Upper lobe of left lung (tissue), 4 donors: ENCODE data around the gene AGAP1.

ENCODE experiments used
- EP300 ChIP-seq, 4 donors: sonication (generic); formaldehyde crosslinking; IDR thresholded peaks; one replicate each; pipeline ENCODE4 v1.5.1; 2017; ENCODE audit warnings: antibody characterized with exemption in 4 of 4, control low read depth in 2 of 4
- POLR2A ChIP-seq, 4 donors: fragments of 450-650 bp; IDR thresholded peaks; one replicate each; pipeline ENCODE4 v1.5.1; 2016 to 2017; ENCODE audit warnings: antibody characterized with exemption in 4 of 4, mild to moderate bottlenecking in 2 of 4
- POLR2AphosphoS5 ChIP-seq, 2 donors: sonication (generic); formaldehyde crosslinking; IDR thresholded peaks; one replicate each; pipeline ENCODE4 v1.5.1; 2017; ENCODE audit warnings: antibody characterized with exemption in 2 of 2
- TF ChIP-seq, protein P1 (sequence below), 6 experiments: fragments of 450-650 bp in 4 of 6; fragments of 200-600 bp in 2 of 6; sonication (generic) in 2 of 6; IDR thresholded peaks; one replicate each; pipeline ENCODE4 v1.5.1; 2016 to 2019; ENCODE audit warnings: antibody characterized with exemption in 6 of 6

DNA sequence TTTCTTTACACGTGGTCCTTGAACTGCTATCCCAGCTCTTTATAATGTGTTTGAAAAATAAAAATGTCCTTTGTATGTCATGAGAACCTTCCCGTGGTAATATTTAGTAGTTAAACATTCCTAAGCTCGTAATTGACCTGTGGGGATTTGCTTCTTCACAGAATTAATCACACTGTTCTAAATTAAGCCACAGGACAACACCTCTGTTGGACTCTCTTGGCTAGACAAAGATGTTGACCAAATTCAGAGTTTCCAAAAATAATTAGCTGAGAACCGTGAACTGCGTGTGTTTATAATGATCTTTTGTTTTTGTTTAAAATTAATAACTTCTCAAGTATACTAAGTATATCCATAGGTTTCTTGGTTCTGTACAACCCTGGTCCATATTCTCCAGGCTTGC, 528.3 kb downstream of the AGAP1 start:
- TF ChIP-seq, protein P1, sequence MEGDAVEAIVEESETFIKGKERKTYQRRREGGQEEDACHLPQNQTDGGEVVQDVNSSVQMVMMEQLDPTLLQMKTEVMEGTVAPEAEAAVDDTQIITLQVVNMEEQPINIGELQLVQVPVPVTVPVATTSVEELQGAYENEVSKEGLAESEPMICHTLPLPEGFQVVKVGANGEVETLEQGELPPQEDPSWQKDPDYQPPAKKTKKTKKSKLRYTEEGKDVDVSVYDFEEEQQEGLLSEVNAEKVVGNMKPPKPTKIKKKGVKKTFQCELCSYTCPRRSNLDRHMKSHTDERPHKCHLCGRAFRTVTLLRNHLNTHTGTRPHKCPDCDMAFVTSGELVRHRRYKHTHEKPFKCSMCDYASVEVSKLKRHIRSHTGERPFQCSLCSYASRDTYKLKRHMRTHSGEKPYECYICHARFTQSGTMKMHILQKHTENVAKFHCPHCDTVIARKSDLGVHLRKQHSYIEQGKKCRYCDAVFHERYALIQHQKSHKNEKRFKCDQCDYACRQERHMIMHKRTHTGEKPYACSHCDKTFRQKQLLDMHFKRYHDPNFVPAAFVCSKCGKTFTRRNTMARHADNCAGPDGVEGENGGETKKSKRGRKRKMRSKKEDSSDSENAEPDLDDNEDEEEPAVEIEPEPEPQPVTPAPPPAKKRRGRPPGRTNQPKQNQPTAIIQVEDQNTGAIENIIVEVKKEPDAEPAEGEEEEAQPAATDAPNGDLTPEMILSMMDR (IDR thresholded peaks at IDR 0.05) = no peak
- no peak for TF ChIP-seq POLR2AphosphoS5 (IDR thresholded peaks at IDR 0.05)
- no peak for TF ChIP-seq POLR2A (IDR thresholded peaks at IDR 0.05)
- TF ChIP-seq EP300 (IDR thresholded peaks at IDR 0.05) = no peak
